ENCODE data around the gene MYLK3. TPM values are rescaled to one million over a fixed set of nuclear protein-coding genes. Genes with fewer than 3 reads are reported as not detected.

Gene MYLK3
- total RNA-seq, 1 donor from 2014 or later = 0.49 TPM

DNA sequence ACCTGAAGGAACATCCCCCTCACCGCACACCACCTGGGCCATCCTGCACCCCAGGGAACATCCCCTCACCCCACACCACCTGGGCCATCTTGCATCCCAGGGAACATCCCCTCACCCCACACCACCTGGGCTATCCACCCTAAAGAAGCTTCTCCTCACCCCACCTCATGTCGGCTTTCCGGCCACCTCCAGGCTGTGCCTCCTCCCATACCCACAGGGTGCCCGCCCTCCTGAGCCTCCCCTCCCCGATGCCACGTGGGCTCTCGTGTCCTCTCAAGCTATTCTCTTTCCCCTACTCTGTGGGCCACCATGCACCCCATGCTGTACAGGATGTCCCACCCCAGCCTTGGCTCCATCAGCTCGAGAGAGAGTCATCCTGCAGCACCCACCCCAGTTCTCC, 18.0 kb downstream of the MYLK3 start:
- H3K27me3 Mint-ChIP-seq (ENCODE audit: unreplicated experiment) = peaks cover 3% of the 10 kb centered on the region
- TF ChIP-seq, protein P1, sequence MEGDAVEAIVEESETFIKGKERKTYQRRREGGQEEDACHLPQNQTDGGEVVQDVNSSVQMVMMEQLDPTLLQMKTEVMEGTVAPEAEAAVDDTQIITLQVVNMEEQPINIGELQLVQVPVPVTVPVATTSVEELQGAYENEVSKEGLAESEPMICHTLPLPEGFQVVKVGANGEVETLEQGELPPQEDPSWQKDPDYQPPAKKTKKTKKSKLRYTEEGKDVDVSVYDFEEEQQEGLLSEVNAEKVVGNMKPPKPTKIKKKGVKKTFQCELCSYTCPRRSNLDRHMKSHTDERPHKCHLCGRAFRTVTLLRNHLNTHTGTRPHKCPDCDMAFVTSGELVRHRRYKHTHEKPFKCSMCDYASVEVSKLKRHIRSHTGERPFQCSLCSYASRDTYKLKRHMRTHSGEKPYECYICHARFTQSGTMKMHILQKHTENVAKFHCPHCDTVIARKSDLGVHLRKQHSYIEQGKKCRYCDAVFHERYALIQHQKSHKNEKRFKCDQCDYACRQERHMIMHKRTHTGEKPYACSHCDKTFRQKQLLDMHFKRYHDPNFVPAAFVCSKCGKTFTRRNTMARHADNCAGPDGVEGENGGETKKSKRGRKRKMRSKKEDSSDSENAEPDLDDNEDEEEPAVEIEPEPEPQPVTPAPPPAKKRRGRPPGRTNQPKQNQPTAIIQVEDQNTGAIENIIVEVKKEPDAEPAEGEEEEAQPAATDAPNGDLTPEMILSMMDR (IDR thresholded peaks at IDR 0.05; ENCODE audit: partially characterized antibody, unreplicated experiment) = no peak
- no peak overlapping the region for H3K27ac Mint-ChIP-seq (ENCODE audit: unreplicated experiment)
- H3K9me3 Mint-ChIP-seq (ENCODE audit: unreplicated experiment) = peaks cover 1% of the 10 kb centered on the region
- no peak for DNase-seq
- no peak overlapping the region for H3K4me3 Mint-ChIP-seq (ENCODE audit: unreplicated experiment)
- H3K36me3 Mint-ChIP-seq (ENCODE audit: unreplicated experiment) = no peaks in the 10 kb centered on the region
- H3K4me1 Mint-ChIP-seq (ENCODE audit: low read depth, unreplicated experiment) = no peaks in the 10 kb centered on the region

- Mint-ChIP-seq H3K36me3 (ENCODE audit: unreplicated experiment) (no peaks in the 10 kb centered on the region), H3K27ac (ENCODE audit: unreplicated experiment) (no peak overlapping the region), H3K4me3 (ENCODE audit: unreplicated experiment) (no peak overlapping the region), H3K4me1 (ENCODE audit: low read depth, unreplicated experiment) (no peaks in the 10 kb centered on the region), H3K27me3 (ENCODE audit: unreplicated experiment) (peaks cover 3% of the 10 kb centered on the region), H3K9me3 (ENCODE audit: unreplicated experiment) (peaks cover 1% of the 10 kb centered on the region)
- TF ChIP-seq, protein P1 (IDR thresholded peaks at IDR 0.05; ENCODE audit: partially characterized antibody, unreplicated experiment) = no peak
- DNase-seq = no peak
Observed at GRCh38 chr16:46729326-46729995, 18.7 kb downstream of the MYLK3 start.

DNA sequence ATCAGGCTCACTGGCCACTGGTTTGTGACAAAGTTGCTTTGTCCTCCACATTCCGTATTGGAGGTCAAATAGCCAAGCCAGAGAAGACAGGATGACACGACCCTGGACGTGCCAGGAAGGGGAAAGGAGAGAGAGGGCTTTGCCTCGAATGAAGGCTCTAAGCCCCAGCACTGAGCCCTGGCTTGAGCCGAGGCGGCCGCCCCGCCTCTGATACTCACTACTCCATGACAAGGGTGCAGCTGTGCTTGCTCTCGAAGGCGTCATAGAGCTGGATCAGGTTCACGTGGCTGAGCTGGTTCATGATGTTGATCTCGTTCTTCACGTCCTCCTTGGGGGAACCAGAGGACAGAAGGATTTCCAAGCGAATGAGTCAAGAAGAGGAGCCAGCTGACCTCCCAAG, 19.3 kb downstream of the MYLK3 start:
- H3K27me3 Mint-ChIP-seq (ENCODE audit: unreplicated experiment) = peaks cover 3% of the 10 kb centered on the region
- H3K9me3 Mint-ChIP-seq (ENCODE audit: unreplicated experiment) = peaks cover 1% of the 10 kb centered on the region
- no peak for DNase-seq
- H3K36me3 Mint-ChIP-seq (ENCODE audit: unreplicated experiment) = no peaks in the 10 kb centered on the region
- H3K4me1 Mint-ChIP-seq (ENCODE audit: low read depth, unreplicated experiment) = no peaks in the 10 kb centered on the region
- no peak overlapping the region for H3K27ac Mint-ChIP-seq (ENCODE audit: unreplicated experiment)
- H3K4me3 Mint-ChIP-seq (ENCODE audit: unreplicated experiment) = no peak overlapping the region
- TF ChIP-seq, protein P1 (IDR thresholded peaks at IDR 0.05; ENCODE audit: partially characterized antibody, unreplicated experiment) = no peak

- no peaks in the 10 kb centered on the region for H3K36me3 Mint-ChIP-seq (ENCODE audit: unreplicated experiment)
- H3K4me3 Mint-ChIP-seq (ENCODE audit: unreplicated experiment) = no peak overlapping the region
- H3K27me3 Mint-ChIP-seq (ENCODE audit: unreplicated experiment) = peaks cover 3% of the 10 kb centered on the region
- H3K4me1 Mint-ChIP-seq (ENCODE audit: low read depth, unreplicated experiment) = no peaks in the 10 kb centered on the region
- peaks cover 1% of the 10 kb centered on the region for H3K9me3 Mint-ChIP-seq (ENCODE audit: unreplicated experiment)
- no peak for DNase-seq
- TF ChIP-seq, protein P1 (IDR thresholded peaks at IDR 0.05; ENCODE audit: partially characterized antibody, unreplicated experiment) = no peak
- H3K27ac Mint-ChIP-seq (ENCODE audit: unreplicated experiment) = no peak overlapping the region
Observed at GRCh38 chr16:46727630-46728029, 20.5 kb downstream of the MYLK3 start.

GRCh38 chr16:46727184-46727583, 21.0 kb downstream of the MYLK3 start:
- Mint-ChIP-seq H3K4me1 (ENCODE audit: low read depth, unreplicated experiment) (no peaks in the 10 kb centered on the region), H3K27ac (ENCODE audit: unreplicated experiment) (no peak overlapping the region), H3K36me3 (ENCODE audit: unreplicated experiment) (no peaks in the 10 kb centered on the region), H3K9me3 (ENCODE audit: unreplicated experiment) (peaks cover 1% of the 10 kb centered on the region), H3K4me3 (ENCODE audit: unreplicated experiment) (no peak overlapping the region), H3K27me3 (ENCODE audit: unreplicated experiment) (peaks cover 3% of the 10 kb centered on the region)
- TF ChIP-seq, protein P1 (IDR thresholded peaks at IDR 0.05; ENCODE audit: partially characterized antibody, unreplicated experiment) = no peak
- no peak for DNase-seq
